T1000 (cell line): ENCODE data around the gene C22orf39.

Experiments
- DNase-seq: peaks from one replicate; lab custom pipeline; 2025; ENCODE audit warnings: mixed read lengths; lab: John Stamatoyannopoulos, UW

C22orf39 gene

DNA sequence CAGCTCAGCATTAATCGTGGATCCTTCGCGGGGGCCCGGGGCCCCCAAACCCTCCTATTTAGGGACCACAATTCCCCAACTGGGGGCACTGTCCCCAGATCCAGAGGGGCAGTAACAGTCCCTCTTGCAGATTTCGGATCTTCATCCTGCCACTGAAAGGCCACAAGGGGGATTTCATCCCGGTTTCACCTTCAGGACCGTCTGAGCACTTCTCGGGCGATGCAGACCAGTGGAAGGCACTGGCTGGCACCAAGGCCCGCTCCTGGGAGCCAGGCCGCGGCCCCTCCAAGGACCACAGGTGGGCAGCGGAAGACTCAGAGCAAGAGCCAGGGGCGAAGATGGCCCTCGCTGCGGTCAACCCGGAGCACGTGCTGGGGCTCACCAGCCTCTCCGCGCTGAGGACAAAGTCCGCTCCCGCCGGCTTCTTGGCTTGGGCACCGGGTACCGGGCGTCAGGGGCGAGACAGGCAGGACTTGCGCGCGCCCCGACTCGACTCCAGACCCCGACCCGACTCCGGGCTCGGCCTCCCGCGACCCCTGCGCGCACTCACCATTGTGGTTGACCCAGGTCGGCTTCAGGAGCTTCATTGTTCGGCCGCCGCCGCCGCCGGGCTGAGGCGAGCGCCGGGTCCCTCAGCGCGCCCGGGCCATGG is 16.5 kb downstream of the C22orf39 start:
- peak; percentile 38 for DNase-seq

DNA sequence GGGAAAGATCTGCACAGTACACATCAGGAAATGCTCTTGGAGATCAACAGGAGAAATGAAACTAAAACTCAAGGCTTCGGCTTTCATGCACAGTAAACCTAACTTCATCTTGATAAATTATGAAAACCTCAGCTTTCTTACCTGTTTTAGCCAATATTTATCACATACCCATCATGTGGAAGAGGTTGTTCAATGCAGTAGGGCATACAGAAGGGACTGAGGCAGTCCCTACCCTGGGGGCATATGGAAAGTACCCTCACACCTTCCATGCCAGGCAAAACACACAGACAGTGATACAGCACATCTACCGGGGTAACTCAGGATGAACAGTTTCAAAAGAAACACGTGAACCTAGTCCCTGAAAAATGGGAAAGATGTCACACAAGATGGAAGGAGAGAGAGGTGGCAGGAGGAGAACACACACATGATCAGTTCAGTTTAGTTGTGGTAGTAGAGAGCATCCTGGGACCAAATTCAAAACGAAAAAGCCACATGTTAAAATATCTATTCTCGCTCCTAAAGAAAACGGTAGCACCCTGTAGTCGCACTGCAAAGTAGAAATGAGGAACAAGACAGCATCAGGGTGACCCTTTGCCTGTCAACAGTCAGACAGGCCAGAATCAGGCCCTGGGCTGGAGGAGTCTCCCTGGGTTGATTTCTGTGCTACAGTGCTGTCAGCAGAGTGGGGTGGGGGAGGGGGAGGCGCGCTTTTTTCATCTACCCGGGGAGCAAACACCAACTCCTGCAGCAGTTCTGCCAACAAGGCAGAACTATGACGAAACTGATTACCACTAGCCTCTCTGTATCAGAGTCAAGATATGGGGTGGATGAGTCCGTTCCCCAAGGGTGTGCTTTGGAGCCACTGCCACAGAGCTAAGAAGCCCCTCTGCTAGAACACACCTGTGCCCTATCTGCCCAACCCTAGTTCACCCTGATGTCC is 17.3 kb downstream of the C22orf39 start:
- no peak for DNase-seq

DNA sequence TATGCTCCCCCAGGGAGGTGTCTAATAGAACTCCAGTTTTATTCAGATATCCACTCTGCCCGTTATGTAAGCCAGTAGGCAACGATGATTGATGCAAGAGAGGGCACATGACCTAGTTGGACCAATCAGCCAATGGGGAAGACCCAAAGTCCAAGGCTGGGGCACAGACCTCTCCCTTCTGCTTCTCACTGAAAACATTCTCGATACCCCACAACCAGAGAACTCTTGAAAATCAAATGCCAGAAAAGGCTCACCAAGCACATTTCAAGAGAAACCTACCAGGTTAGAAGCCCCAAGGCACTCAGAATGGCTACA is 23.4 kb downstream of the C22orf39 start:
- no peak for DNase-seq

DNA sequence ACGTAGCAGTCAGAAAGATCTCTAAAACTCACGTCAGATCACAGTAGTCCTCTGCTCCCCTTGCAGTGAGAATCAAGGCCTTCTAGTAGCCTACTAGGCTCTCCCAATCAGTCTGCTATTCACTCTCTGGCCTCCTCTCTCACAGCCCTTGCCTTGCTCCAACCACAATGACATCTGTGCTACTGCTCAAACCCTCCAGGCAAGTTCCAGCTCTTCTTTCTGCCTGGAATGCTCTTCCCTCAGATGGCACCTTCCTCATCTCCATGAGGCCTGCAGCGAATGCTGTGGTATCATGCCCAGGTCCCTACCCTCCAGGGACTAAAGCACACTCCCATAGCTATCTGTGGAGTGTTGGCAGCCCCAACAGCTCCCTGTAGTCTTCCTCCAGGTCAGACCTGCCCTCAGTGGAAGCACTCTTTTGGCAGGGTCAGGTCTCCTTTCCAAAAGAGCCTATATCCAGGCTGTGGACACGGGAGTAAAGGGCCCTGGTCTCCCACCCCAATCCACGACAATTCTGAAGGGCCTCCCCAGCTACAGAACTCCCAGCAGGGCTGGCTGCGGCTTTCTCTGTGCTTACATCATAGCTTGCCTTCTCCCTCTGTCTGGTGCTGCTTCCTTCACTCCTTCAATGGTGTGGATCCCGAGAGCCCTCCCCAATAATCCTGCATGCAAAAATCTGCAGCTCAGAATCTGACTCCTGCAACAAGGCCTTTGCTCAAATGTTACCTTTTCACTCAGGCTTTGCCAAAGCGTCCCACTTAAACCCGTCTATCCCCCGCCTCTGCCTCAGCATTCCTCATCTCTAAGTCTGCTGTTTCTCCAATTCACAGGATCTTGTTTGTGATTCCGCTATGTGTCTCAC is 24.8 kb downstream of the C22orf39 start:
- no peak for DNase-seq

DNA sequence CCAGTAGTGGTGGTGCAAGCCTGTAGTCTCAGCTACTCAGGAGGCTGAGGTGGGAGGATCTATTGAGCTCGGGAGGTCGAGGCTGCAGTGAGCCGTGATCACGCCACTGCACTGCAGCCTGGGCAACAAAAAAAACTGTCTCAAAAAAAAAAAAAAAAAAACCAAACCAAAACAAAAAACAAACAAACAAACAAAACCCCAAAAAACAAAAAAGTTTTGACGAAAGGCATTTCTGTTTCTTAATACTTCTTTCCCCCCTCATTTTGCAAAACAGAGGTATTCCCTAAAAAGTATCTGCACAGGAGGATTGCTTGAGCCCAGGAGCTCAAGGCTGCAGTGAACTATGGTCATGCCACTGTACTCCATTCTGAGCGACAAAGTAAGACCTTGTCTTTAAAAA is 27.2 kb downstream of the C22orf39 start:
- no peak for DNase-seq

DNA sequence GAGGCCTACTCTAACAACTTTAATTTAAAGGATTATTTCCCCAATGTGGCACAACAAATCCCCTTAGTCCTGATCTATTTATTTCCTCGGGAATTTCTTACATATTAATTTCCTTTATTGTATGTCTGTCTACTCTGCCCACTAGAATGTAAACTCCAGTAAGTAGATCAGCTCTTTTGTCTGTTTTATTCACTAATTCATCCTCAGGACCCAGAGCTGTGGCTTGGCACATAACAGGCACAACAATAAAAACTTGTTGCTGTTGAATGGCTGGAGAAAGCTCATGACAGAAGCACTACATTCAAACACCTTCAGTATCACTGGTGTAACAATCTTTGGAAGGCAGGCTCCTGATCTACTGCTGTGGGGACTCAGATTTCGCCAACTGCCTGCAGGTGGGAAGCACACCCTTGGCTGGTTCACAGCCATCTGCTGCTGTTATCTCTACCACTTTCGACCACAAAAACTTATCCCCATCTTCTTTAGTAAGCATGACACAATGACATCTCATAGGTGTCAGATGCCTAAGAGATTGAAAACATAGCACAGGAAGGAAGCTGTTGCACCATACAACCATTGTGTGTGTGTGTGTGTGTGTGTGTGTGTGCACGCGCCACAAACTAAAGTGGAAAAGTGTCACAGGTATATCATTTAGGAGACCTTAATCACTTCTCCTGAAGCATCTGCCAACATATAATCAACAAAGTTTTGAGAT is 27.9 kb downstream of the C22orf39 start:
- no peak for DNase-seq

DNA sequence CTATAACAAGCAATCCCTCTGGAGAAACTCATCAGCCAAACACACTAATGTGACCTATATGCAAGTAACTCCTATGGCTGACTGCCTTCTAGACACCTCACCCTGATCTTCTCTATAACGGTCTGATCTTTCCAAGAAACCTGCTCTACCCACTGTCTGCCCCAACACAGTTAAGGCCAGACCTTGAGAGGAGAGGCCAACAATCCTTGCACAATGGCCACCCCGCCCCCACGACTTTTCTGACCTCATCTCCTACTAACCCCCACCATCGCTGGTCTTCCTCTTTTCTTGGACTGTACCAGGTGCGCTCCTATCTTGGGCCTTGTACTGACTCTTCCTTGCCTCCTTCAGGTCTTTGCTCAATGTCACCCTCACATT is 28.4 kb downstream of the C22orf39 start:
- DNase-seq: no peak

DNA sequence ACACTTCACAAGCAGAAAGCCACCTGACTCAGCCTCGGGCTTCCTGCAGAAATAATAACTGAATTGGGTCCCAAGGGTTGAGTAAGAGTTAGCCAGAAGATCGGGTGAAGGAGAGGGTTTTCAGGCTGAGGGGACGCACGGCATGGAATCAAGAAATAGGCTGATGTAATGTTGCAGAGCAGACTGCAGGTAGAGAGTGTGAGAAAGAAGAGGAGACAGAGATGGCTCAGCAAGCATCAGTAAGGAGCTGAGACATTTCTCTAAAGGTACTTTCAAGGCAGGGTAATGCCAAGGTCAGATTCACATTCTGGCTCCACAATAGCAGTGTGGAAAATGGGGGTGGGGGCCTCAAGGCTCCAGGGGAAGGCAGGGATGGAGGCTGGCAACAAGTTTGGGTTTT is 34.6 kb downstream of the C22orf39 start:
- no peak for DNase-seq

DNA sequence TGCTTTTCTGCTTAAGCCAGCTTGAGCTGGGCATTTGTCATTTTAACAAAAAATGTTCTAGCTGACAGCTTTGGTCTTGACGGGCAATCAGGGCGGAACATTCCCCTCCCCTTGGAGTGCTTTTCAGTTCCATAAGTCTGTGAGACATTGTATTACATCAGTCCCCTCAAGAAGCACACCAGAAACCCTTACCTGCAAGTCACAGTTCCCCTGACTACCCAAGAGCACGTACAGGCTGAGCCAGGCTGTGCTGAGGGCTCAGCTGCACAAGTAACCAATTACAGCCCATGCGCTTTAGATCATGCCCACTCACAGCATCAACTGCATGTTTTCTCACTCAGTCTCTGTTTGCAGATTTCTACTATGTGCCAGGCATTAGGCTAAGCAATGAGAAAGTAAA is 35.0 kb downstream of the C22orf39 start:
- no peak for DNase-seq

DNA sequence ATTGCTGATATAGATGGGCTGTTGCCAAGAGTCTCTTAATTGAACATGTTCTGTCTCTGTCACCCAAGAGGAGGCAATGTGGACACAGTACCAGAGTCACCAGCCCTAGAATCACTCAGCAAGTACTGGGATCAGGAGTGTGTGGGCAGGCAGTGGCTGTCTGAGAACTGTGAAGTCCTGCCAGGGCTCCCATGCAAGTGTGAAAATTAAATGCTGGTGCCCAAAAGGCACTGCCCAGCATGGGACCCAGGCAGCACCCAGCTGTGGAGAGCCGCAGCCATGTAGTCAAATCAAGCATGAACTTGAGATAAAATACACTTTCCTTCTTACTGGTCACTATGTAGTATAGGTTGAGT is 35.8 kb downstream of the C22orf39 start:
- no peak for DNase-seq

DNA sequence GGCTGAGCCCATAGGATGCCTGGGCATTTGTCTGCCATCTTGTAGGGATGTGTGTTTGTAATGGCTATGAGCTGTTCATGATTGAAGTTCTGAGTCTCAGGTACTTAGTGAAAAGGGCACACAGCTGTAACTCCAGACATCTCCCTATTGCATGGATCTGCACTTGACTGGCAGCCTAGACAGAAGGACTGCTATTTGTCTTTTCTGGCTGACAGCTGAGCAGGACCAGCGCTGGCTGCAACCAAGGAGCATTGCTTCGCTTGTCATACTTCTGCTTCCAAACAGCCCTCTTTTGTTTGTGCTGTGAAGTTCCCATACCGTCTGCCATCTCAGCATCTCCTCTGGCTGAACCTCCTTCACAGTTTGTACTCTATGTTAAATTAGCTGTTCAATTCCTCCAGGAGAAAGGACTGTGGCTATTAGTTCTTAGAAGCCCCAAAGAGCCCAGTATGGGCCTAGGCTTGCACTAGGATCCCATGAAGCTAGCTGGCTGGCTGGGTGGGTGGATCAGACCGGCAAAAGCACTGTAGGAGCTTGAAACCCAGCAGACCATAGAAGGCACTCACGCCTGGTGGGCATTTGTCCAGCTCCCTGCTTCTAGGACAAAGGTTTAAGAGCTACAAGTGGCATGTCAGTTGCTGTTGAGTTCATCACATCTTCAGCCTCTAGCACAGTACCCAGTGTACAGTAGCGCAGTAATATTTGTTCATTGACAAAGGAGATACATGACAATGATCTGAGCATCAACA is 36.4 kb downstream of the C22orf39 start:
- no peak for DNase-seq

DNA sequence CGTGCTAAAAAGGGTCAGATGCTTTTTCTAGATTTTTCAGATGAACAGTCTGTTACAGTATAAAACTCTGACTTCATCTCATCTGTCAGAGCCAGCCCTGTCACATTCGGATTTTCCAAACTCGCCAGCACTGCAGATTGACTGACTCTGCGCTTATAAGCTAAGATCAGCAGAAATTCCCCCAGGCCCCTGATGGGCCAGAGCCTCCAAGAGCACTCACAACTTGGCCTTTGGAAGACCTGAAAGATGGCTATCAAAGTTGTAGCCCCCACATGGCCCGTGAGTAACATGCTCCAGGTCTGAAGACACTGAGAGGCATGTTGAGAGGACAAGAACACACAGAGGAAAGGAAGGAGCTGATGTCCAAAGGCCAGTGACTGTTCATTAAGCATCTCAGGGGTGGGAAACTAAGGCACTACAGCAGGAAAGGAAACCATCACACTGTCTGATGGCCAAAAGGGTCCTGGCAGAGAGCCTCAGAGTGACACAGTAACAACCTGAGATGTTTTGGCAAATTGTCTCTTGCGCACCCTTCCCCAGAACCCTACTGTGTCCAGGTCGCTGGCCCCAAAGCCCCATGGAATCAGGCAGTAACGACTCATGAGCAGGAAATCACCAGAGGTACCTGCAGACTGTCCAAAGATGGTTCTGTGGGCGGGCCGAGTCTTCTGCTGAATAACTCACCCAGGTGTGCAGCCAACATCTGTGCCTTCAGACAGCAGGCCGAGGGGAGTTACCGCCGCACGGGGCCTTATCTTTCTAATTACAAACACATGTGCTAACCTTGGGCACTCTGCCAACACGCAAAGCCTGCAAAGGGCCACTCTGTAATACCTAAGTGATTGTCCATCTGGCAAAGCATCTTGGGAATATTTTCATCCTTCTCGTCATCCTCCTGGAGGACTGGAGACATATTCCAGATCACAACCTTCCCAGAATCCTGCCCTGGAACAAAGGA is 39.6 kb downstream of the C22orf39 start:
- no peak for DNase-seq

DNA sequence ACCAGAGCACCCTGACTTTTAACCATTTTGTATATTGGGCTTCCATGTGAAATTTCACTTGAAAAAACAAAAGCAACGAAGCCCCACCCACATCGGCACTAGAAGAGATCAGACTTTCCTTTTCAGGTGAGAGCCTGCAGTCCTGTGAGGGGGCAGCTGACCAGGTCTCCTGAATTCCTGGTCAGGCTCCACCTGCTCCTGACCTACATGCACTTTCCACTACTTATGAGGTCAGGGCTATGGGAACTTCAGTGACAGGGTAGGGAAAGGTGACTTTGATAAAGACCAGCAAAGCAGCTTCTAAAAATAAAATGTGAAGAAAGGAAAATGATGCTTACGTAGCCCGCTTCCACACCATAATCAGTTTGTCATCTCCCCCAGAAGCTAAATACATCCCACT is 40.7 kb downstream of the C22orf39 start:
- no peak for DNase-seq

DNA sequence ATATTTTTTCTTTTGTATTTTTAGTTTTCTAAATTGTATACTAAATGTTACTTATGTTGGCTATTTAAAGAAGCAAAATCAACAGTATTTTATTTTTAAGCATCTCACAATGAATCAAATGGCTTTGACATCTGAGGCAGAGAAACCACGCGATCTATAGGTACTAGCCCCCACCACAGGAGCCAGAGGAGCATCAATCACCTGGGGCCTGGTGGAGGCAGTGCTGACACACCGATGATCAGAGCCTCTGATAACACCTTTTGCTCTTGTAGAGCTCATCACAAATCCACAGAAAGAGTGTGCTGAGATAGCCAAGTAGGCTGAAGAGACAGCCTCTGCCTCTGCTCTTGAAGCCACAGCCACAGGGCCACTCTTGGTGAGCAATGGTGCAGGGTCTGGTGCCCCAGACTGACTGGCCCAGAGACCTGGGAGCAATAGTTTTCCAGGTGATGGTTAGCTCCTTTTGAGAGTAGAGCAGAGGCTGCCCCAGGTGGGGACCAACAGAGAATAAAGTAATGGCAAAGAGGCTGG is 41.2 kb downstream of the C22orf39 start:
- no peak for DNase-seq

DNA sequence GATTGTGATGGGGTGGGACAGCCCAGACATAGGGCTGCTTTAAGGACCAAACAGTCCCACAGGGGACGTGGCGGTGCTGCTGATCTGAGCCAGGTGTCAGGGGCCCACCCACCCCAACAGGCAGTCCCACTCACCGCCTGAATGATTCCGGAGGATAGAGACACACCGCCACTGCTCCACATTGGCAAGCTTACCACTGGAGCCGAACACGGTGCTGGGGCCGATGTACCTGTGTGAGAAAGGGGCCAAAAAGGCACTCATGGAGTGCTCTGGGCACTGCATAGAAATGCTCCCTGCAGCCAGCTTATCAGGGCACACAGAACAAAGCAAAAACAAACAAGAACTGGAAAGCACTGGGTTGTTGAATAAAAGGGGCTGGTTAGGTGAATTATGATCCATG is 41.9 kb downstream of the C22orf39 start:
- DNase-seq: no peak

DNA sequence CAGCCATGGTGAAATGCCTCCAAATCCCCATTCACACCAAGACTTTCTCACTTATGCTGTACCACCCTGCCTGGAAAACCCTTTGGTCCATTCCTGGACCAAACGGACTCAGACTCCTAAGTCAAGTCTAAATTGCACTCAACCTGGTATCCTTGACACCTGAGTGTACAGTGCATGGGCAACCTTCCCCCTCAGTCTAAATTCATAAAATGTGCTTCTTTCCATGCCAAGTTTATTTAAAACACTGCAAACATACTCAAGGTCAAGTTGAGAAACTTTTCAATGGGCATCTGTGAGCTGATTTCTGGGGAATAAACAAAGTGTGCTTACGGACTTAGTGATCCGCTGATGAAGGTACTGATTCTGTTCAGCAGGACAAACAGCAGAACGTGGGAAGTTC is 42.4 kb downstream of the C22orf39 start:
- no peak for DNase-seq

DNA sequence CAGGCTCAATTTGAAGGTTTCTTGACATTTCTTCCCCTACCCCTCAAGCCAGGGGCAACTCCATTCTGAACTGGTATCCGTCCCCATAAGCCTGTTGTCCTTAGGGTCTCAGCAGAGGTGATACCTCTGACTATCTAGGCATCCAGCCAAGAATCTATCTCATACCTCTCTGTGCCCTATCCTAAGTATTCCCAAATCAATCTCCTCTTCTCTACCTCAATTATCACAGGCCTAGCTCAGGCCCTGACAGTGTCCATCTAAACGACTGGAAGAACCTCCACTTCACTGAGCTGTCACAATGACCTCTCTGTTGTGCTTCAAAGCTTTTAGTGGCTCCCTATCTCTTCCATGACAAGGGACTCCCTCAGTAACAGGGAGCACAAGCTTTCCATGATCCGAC is 42.8 kb downstream of the C22orf39 start:
- no peak for DNase-seq

DNA sequence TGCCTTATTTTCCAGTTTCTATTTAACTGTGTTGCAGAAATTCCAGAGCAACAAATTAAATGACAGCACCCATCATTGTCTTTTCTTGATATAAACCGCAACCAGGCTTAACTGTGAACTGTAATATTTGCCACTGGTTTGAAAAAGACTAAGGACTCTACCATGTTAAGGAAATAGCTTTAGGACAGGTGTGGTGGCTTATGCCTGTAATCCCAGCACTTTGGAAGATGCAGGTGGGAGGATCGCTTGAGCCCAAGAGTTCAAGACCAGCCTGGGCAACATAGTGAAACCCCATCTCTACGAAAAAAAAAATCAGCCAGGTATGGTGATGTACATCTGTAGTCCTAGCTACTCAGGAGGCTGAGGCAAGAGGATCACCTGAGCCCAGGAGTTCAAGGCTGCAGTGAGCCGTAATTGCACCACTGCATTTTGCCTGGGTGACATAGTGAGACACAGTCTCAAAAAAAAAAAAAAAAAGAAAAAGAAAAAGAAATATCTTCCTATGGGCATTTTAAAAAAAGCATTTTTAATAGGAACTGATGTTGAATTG is 44.8 kb downstream of the C22orf39 start:
- no peak for DNase-seq

DNA sequence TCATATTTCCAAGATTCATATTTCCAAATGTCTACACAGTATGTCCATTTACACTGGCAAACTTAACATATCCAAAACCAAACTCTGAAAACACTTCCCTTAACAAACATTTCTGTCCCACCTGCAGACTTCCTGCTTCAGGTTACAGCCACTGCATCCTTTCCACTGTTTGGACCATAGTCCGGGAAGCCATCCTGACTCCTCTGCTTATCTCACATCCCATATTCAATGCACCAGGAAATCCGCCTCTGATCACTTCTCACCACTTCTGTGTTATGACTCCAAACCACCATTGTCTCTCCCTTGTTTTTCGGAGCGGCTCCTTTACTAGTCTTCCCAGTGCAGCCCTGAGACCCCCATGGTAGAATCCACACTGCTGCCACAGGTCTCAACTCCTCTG is 46.0 kb downstream of the C22orf39 start:
- DNase-seq: no peak

DNA sequence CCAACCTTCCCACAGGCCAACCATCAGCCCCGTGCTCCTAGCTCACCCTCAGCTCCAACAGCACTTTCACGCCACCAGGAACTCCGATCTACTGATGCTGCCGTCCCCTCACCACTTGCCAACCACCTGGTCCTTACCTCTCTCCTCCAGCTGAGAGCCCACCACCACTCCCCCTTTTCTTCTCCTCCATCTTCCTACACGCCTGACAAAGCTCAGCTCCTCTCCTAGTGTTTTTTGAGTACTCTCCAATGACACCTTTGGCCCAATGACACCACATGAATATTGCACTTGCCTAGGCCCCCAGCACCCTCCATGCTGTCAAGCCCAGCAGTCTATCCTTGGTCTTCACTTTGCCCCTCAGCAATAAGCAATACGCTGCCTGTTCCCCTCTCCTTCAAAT is 46.6 kb downstream of the C22orf39 start:
- no peak for DNase-seq
